SK-N-SH treated with all-trans-retinoic acid at 6 μM for 48 hours (cell line): ENCODE measurements around the gene KIF5B.
A peak's percentile ranks its signal among the peaks of the same experiment; 100 is the strongest.
"Not testable (repeated sequence)": the region's sequence is repeated elsewhere in the genome, so short reads cannot be mapped to it uniquely, and the experiment has no call there.

Experiments
- ATAC-seq: fragments of 200-7000 bp; cut with Tn5 transposase; 3 replicates; pipeline ENCODE4 v1.9.1; 2020; ENCODE audit warnings: mild to moderate bottlenecking, moderate library complexity
- ARNTL ChIP-seq: fragments of 450-650 bp; formaldehyde crosslinking; IDR thresholded peaks from 2 replicates; pipeline ENCODE4 v1.5.0; 2020; ENCODE audit warnings: low read depth, mild to moderate bottlenecking, moderate library complexity, borderline replicate concordance
- BACH2 ChIP-seq: fragments of 250-450 bp; sonication (Bioruptor Pico); IDR thresholded peaks from 2 replicates; pipeline ENCODE4 v1.9.0; 2021; ENCODE audit warnings: mild to moderate bottlenecking, borderline replicate concordance
- CREB5 ChIP-seq: fragments of 250-450 bp; sonication (Bioruptor Pico); IDR thresholded peaks from 2 replicates; pipeline ENCODE4 v1.5.1; 2020; ENCODE audit warnings: low read depth, mild to moderate bottlenecking, moderate library complexity
- CSRNP3 ChIP-seq: fragments of 250-450 bp; sonication (Bioruptor Pico); IDR thresholded peaks from 2 replicates; pipeline ENCODE4 v1.5.1; 2021; ENCODE audit warnings: mild to moderate bottlenecking, moderate library complexity
- ESRRG ChIP-seq: fragments of 250-450 bp; sonication (Bioruptor Pico); IDR thresholded peaks from 2 replicates; pipeline ENCODE4 v1.6.1; 2021; ENCODE audit warnings: mild to moderate bottlenecking
- ISL1 ChIP-seq: fragments of 250-450 bp; sonication (Bioruptor Pico); IDR thresholded peaks from 2 replicates; pipeline ENCODE4 v2.1.2; 2022; ENCODE audit warnings: mild to moderate bottlenecking, moderate library complexity
- OSR1 ChIP-seq: fragments of 250-450 bp; sonication (Bioruptor Pico); IDR thresholded peaks from 2 replicates; pipeline ENCODE4 v1.8.0; 2022; ENCODE audit warnings: moderate library complexity, mild to moderate bottlenecking, inconsistent platforms
- PATZ1 ChIP-seq: fragments of 250-450 bp; sonication (Bioruptor Pico); IDR thresholded peaks from 2 replicates; pipeline ENCODE4 v1.8.0; 2020; ENCODE audit warnings: mild to moderate bottlenecking, moderate library complexity, borderline replicate concordance
- POU6F1 ChIP-seq: fragments of 250-450 bp; sonication (Bioruptor Pico); IDR thresholded peaks from 2 replicates; pipeline ENCODE4 v1.8.0; 2021; ENCODE audit warnings: low read depth, mild to moderate bottlenecking, moderate library complexity, borderline replicate concordance
- PPARA ChIP-seq: fragments of 250-450 bp; sonication (Bioruptor Pico); IDR thresholded peaks from 2 replicates; pipeline ENCODE4 v1.5.0; 2020; ENCODE audit warnings: mild to moderate bottlenecking, borderline replicate concordance
- RARB ChIP-seq: fragments of 250-450 bp; sonication (Bioruptor Pico); IDR thresholded peaks from 2 replicates; pipeline ENCODE4 v1.8.0; 2021; ENCODE audit warnings: mild to moderate bottlenecking, moderate library complexity
- SNAI2 ChIP-seq: fragments of 250-450 bp; sonication (Bioruptor Pico); IDR thresholded peaks from 2 replicates; pipeline ENCODE4 v1.5.0; 2020; ENCODE audit warnings: mild to moderate bottlenecking, moderate library complexity
- TOX ChIP-seq: fragments of 250-450 bp; sonication (Bioruptor Pico); IDR thresholded peaks from 2 replicates; pipeline ENCODE4 v1.8.0; 2021; ENCODE audit warnings: mild to moderate bottlenecking, moderate library complexity, borderline replicate concordance
- TSHZ2 ChIP-seq: fragments of 250-450 bp; sonication (Bioruptor Pico); IDR thresholded peaks from 2 replicates; pipeline ENCODE4 v1.5.0; 2020; ENCODE audit warnings: mild to moderate bottlenecking, moderate library complexity
- ZC3H10 ChIP-seq: fragments of 250-450 bp; sonication (Bioruptor Pico); IDR thresholded peaks from 2 replicates; pipeline ENCODE4 v1.5.1; 2021; ENCODE audit warnings: mild to moderate bottlenecking, moderate library complexity
- ZFP3 ChIP-seq: fragments of 250-450 bp; sonication (Bioruptor Pico); IDR thresholded peaks from 2 replicates; pipeline ENCODE4 v1.5.0; 2020; ENCODE audit warnings: mild to moderate bottlenecking, moderate library complexity
- ZFP30 ChIP-seq: fragments of 450-650 bp; formaldehyde crosslinking; IDR thresholded peaks from 2 replicates; pipeline ENCODE4 v1.5.0; 2022; ENCODE audit warnings: mild to moderate bottlenecking, moderate library complexity
- ZNF565 ChIP-seq: fragments of 450-650 bp; formaldehyde crosslinking; conservative IDR thresholded peaks from 2 replicates; pipeline ENCODE4 v1.5.0; 2020; ENCODE audit warnings: low read depth, mild to moderate bottlenecking, moderate library complexity
- ZNF70 ChIP-seq: fragments of 450-650 bp; formaldehyde crosslinking; IDR thresholded peaks from 2 replicates; pipeline ENCODE4 v1.5.0; 2020; ENCODE audit warnings: mild to moderate bottlenecking, moderate library complexity

KIF5B gene

GRCh38 chr10:31974434-31975124 is 81.6 kb downstream of the KIF5B start (continued):
- TF ChIP-seq POU6F1 (CRISPR knock-in tag) (no peak), OSR1 (no peak)

GRCh38 chr10:31972519-31973041 is 83.6 kb downstream of the KIF5B start:
- TF ChIP-seq ZFP30 (CRISPR knock-in tag) (no peak), SNAI2 (CRISPR knock-in tag) (no peak), CSRNP3 (CRISPR knock-in tag) (no peak), ZNF565 (CRISPR knock-in tag) (no peak), RARB (CRISPR knock-in tag) (no peak), ZNF70 (CRISPR knock-in tag) (no peak), PPARA (CRISPR knock-in tag) (no peak), TOX (CRISPR knock-in tag) (no peak), ZFP3 (no peak), PATZ1 (no peak), ISL1 (CRISPR knock-in tag) (no peak), CREB5 (CRISPR knock-in tag) (no peak), BACH2 (CRISPR knock-in tag) (no peak), ESRRG (CRISPR knock-in tag) (no peak), TSHZ2 (no peak), ZC3H10 (CRISPR knock-in tag) (no peak)
- no peak for ATAC-seq

- not testable (repeated sequence) for ATAC-seq
These were observed 86.4 kb downstream of the KIF5B start for GRCh38 chr10:31969847-31970246.

- TF ChIP-seq ZNF565 (CRISPR knock-in tag) (no peak), ARNTL (no peak), BACH2 (CRISPR knock-in tag) (no peak), ZFP30 (CRISPR knock-in tag) (no peak)
- 0 out of 3 replicates have a peak, but pooled peaks have one; percentile 21 for ATAC-seq
These were observed 92.6 kb downstream of the KIF5B start for GRCh38 chr10:31963589-31963980.
